ENCODE measurements around the gene GATAD1. TPM values are rescaled to one million over a fixed set of nuclear protein-coding genes. Genes with fewer than 3 reads are reported as not detected.

GATAD1 gene
- total and polyA plus RNA-seq, 4 experiments from 2014 or later, result 5.1 to 34.8 (median 19.9) TPM

DNA sequence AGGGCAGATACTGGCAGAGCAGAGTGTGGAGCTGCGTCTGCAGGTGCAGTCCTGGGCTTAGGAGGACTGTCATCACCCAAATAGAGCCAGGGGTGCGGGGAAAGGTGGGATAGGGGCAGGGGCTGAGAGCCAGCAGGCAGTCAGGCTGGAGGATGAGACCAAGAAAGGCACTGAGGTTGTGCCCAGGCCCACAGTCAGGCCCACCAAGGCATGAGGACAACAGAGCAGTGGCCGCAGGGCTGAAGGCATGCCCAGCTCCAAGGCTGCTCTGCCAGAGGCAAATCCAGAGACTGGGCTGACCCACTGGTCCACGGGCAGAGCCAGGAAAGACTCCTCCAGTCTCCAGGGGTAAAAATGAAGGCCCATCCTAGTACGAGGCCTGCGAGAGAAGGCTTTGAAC is 24.4 kb upstream of the GATAD1 start:
- Histone ChIP-seq H3K4me3 (ENCODE audit: low read length in 2 of 2) (no peak overlapping the region), H3K27me3 (ENCODE audit: insufficient read depth, low read length) (no peaks in the 10 kb centered on the region), H3K27ac (ENCODE audit: low read depth, low read length) (no peak overlapping the region), H3K36me3 (ENCODE audit: insufficient read depth, low read length) (no peaks in the 10 kb centered on the region), H3K4me1 (ENCODE audit: insufficient read depth, low read length) (peaks cover 12% of the 10 kb centered on the region), H3K9me3 (ENCODE audit: control insufficient read depth in 1 of 2, low read length in 2 of 2) (no peaks in the 10 kb centered on the region)
- DNase-seq, result no peak
- POLR2A ChIA-PET (ENCODE audit: partially characterized antibody), result interaction anchor here (5.6 kb wide), 1 partner anchor 24 kb away, joined by 63 read pairs; the partner anchor contains the start of gene GATAD1
- Mint-ChIP-seq H3K4me3 (peak overlapping the region in 1 of 8 donors; percentile 35), H3K4me1 (peaks cover 9 to 11% (median 9%) of the 10 kb centered on the region in 4 donors), H3K9me3 (peaks cover 0 to 2% (median 0%) of the 10 kb centered on the region in 8 donors), H3K27ac (peak overlapping the region in 1 of 7 donors; percentile 22), H3K27me3 (peaks cover 14 to 20% of the 10 kb centered on the region in 2 donors), H3K36me3 (no peaks in the 10 kb centered on the region)
- intact Hi-C loops (cut with micrococcal nuclease), result no loop called here
- CTCF ChIA-PET (ENCODE audit: partially characterized antibody), result interaction anchor here (1.6 to 4.1 kb wide), 3 partner anchors 10 to 38 kb away, joined by 5 to 29 read pairs (median 21); partner anchors contain the start of gene GATAD1

DNA sequence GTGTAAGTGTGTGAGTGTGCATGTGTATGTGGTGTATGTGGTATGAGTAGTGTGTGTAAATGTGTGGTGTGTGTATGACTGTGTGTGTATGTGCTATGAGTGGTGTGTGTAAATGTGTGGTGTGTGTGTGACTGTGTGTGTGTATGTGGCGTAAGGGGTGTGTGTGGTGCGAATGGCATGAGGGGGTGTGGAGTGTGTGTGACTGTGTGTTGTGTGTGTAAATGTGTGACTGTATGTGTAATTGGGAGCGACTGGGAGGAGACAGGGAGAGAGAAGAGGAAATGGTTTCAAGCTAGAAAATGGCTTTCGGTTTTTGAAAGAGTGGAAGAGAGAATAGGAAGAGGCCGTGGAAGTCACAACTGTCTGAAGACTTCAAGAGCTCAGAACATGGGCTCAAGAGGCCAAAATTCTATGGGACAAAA is 23.6 kb upstream of the GATAD1 start:
- H3K4me1 ChIP-seq (ENCODE audit: insufficient read depth, low read length), result peaks cover 12% of the 10 kb centered on the region
- intact Hi-C loops (cut with micrococcal nuclease), result loop anchor here (1.0 kb wide), 3 partner anchors 24 to 105 kb away; partner anchors contain the start of genes GATAD1, PEX1 and RBM48
- Mint-ChIP-seq H3K27me3 (peaks cover 16 to 20% of the 10 kb centered on the region in 2 donors), H3K36me3 (no peaks in the 10 kb centered on the region), H3K4me3 (peak overlapping the region in 4 of 8 donors; percentile 1 to 11 (median 6)), H3K9me3 (peaks cover 0 to 2% (median 0%) of the 10 kb centered on the region in 8 donors), H3K4me1 (peaks cover 9 to 11% (median 9%) of the 10 kb centered on the region in 4 donors), H3K27ac (no peak overlapping the region)
- CTCF ChIA-PET (ENCODE audit: partially characterized antibody), result interaction anchor here (0.7 to 4.8 kb wide), 18 partner anchors 9 to 693 kb away, joined by 3 to 123 read pairs (median 4); partner anchors contain the start of genes ANKIB1, GATAD1, KRIT1 and LRRD1
- no peaks in the 10 kb centered on the region for H3K27me3 ChIP-seq (ENCODE audit: insufficient read depth, low read length)
- no peaks in the 10 kb centered on the region for H3K9me3 ChIP-seq (ENCODE audit: control insufficient read depth in 1 of 2, low read length in 2 of 2)
- no peak for DNase-seq
- H3K36me3 ChIP-seq (ENCODE audit: insufficient read depth, low read length), result no peaks in the 10 kb centered on the region
- H3K27ac ChIP-seq (ENCODE audit: low read depth, low read length), result no peak overlapping the region
- POLR2A ChIA-PET (ENCODE audit: partially characterized antibody), result interaction anchor here (1.3 to 5.6 kb wide), 2 partner anchors 23 to 104 kb away, joined by 4 to 63 read pairs; partner anchors contain the start of genes GATAD1 and PEX1
- no peak overlapping the region for H3K4me3 ChIP-seq (ENCODE audit: low read length in 2 of 2)

DNA sequence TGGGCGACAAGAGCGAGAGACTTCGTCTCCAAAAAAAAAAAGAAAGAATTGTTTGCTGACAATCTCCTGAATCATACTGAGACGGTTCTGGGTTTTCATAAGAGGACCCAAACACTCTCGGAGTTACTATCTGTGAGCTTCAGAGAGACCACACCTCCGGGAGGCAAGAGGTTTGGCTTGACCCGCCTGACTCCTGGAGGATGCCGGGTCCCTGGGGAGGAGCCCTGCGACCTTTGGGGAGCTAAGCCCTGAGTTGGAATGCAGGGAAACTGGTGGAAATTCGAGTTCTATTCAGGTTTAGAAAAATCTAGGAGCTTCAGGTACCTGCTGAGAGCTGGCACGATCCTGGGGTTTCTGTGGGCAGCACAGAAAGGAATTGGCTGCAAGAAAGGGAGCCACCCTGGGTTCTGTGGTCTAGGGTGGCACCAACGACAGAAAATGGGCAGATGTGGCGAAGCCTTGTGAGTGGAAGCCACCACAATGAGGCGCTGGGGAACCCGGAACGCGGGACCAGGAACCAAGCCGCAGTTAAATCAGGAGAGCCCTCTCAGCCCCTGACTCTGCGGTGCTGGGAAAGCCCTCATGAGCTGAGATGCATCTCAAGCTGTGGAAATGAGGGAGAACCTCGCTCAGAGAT is 21.9 kb upstream of the GATAD1 start:
- Histone ChIP-seq H3K9me3 (ENCODE audit: control insufficient read depth in 1 of 2, low read length in 2 of 2) (no peaks in the 10 kb centered on the region), H3K4me1 (ENCODE audit: insufficient read depth, low read length) (peaks cover 12% of the 10 kb centered on the region), H3K4me3 (ENCODE audit: low read length in 2 of 2) (no peak overlapping the region), H3K27me3 (ENCODE audit: insufficient read depth, low read length) (no peaks in the 10 kb centered on the region), H3K36me3 (ENCODE audit: insufficient read depth, low read length) (no peaks in the 10 kb centered on the region), H3K27ac (ENCODE audit: low read depth, low read length) (no peak overlapping the region)
- Mint-ChIP-seq H3K9me3 (peaks cover 0 to 2% (median 0%) of the 10 kb centered on the region in 8 donors), H3K27ac (peak overlapping the region in 1 of 7 donors; percentile 61), H3K4me1 (peaks cover 9 to 11% (median 9%) of the 10 kb centered on the region in 4 donors), H3K4me3 (peak overlapping the region in 1 of 8 donors; percentile 43), H3K36me3 (no peaks in the 10 kb centered on the region), H3K27me3 (peaks cover 21 to 24% of the 10 kb centered on the region in 2 donors)
- CTCF ChIA-PET (ENCODE audit: partially characterized antibody), result interaction anchor here (0.8 to 4.8 kb wide), 7 partner anchors 10 to 147 kb away, joined by 3 to 123 read pairs (median 8); partner anchors contain the start of gene GATAD1
- POLR2A ChIA-PET (ENCODE audit: partially characterized antibody), result interaction anchor here (5.6 kb wide), 1 partner anchor 22 kb away, joined by 63 read pairs; the partner anchor contains the start of gene GATAD1
- no peak for DNase-seq
- intact Hi-C loops (cut with micrococcal nuclease), result no loop called here

DNA sequence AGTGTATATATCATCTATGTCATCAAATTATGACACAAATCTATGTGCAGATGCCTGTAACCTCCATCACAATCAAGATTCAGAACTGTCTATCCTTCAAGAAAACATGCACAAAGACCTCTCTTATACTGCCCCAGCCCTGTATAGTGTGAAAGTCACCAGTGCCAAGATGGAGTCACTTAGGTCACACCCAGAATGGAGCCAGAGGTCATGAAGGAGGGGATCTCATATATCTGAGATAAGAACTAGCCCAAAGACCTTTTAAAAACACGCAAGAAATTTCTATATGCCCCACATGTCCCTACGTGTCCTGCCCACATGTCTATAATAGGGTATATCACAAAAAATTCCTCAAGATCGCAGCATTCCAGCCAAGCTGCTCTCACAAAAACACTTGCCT is 20.1 kb upstream of the GATAD1 start:
- POLR2A ChIA-PET (ENCODE audit: partially characterized antibody), result interaction anchor here (5.6 kb wide), 1 partner anchor 20 kb away, joined by 63 read pairs; the partner anchor contains the start of gene GATAD1
- H3K9me3 Mint-ChIP-seq, result peaks cover 0 to 2% (median 0%) of the 10 kb centered on the region in 8 donors
- Histone ChIP-seq H3K4me1 (ENCODE audit: insufficient read depth, low read length) (peaks cover 12% of the 10 kb centered on the region), H3K27me3 (ENCODE audit: insufficient read depth, low read length) (no peaks in the 10 kb centered on the region), H3K9me3 (ENCODE audit: control insufficient read depth in 1 of 2, low read length in 2 of 2) (no peaks in the 10 kb centered on the region), H3K36me3 (ENCODE audit: insufficient read depth, low read length) (no peaks in the 10 kb centered on the region), H3K27ac (ENCODE audit: low read depth, low read length) (no peak overlapping the region), H3K4me3 (ENCODE audit: low read length in 2 of 2) (no peak overlapping the region)
- DNase-seq, result no peak
- H3K4me3 Mint-ChIP-seq, result no peak overlapping the region
- intact Hi-C loops (cut with micrococcal nuclease), result no loop called here
- H3K36me3 Mint-ChIP-seq, result no peaks in the 10 kb centered on the region
- peaks cover 9 to 11% (median 9%) of the 10 kb centered on the region in 4 donors for H3K4me1 Mint-ChIP-seq
- H3K27ac Mint-ChIP-seq, result no peak overlapping the region
- CTCF ChIA-PET (ENCODE audit: partially characterized antibody), result interaction anchor here (2.1 to 4.8 kb wide), 2 partner anchors 19 to 23 kb away, joined by 8 to 123 read pairs; partner anchors contain the start of gene GATAD1
- H3K27me3 Mint-ChIP-seq, result peaks cover 20 to 25% of the 10 kb centered on the region in 2 donors

DNA sequence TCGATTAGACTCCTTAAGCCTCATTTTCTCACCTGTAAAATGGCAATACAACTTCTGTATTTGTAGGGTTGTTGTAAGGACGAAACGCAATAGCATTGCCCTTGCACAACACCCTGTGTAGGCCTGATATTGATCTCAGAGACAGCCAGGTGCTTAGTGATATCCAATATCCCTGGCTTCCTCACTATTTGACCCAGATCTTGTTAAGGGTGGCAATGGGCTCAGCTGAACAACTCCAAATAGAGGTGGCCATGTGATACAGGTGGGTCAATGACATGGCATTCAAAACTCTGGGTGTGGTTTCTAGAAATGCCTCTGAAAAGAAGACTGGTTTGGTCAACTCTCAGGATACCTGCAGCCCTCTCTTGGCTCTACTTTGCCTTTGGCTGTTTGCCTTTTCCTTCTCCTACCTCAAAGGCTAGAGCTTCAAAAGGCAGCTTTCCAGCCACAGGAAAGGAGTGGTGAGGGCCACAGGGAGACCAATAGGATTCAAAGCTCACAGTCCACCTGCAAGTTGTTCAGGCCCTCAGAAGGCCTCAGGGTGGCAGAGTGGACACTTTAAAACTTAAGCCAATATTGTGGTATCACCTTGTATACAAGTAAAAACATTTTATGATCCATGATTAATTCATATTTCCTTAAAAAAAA is 14.9 kb upstream of the GATAD1 start:
- POLR2A ChIA-PET (ENCODE audit: partially characterized antibody), result no interaction called here
- CTCF ChIA-PET (ENCODE audit: partially characterized antibody), result interaction anchor here (0.9 kb wide), 1 partner anchor 15 kb away, joined by 3 read pairs; the partner anchor contains the start of gene GATAD1
- Mint-ChIP-seq H3K4me1 (no peaks in the 10 kb centered on the region), H3K4me3 (no peak overlapping the region), H3K9me3 (no peaks in the 10 kb centered on the region), H3K27me3 (peaks cover 7 to 10% of the 10 kb centered on the region in 2 donors), H3K27ac (no peak overlapping the region), H3K36me3 (no peaks in the 10 kb centered on the region)
- Histone ChIP-seq H3K27ac (ENCODE audit: low read depth, low read length) (no peak overlapping the region), H3K27me3 (ENCODE audit: insufficient read depth, low read length) (no peaks in the 10 kb centered on the region), H3K9me3 (ENCODE audit: control insufficient read depth in 1 of 2, low read length in 2 of 2) (no peaks in the 10 kb centered on the region), H3K4me3 (ENCODE audit: low read length in 2 of 2) (no peak overlapping the region), H3K36me3 (ENCODE audit: insufficient read depth, low read length) (no peaks in the 10 kb centered on the region), H3K4me1 (ENCODE audit: insufficient read depth, low read length) (no peaks in the 10 kb centered on the region)
- DNase-seq, result no peak
- intact Hi-C loops (cut with micrococcal nuclease), result no loop called here

DNA sequence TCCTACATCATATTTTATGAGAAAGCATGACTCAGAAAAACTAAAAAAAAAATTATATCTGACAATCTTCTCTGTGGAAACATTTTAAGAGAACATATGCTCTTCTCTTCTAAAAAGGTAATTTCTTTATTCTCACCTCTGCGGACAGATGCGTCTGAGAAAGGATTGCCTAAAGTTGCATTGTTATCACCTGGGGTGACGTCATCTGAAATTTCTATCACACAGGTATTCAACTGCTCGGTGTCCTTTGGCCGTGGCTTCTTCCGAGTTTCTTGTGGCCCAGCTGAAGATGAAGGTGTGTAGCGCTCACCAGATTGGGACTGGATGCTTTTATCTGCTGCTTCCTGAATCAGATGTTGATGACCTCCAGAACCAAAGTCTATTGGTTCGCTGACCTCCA is 14.3 kb upstream of the GATAD1 start:
- peaks cover 5 to 12% of the 10 kb centered on the region in 2 donors for H3K27me3 Mint-ChIP-seq
- Histone ChIP-seq H3K36me3 (ENCODE audit: insufficient read depth, low read length) (no peaks in the 10 kb centered on the region), H3K4me3 (ENCODE audit: low read length in 2 of 2) (no peak overlapping the region), H3K4me1 (ENCODE audit: insufficient read depth, low read length) (no peaks in the 10 kb centered on the region), H3K9me3 (ENCODE audit: control insufficient read depth in 1 of 2, low read length in 2 of 2) (no peaks in the 10 kb centered on the region), H3K27me3 (ENCODE audit: insufficient read depth, low read length) (no peaks in the 10 kb centered on the region), H3K27ac (ENCODE audit: low read depth, low read length) (no peak overlapping the region)
- ChIA-PET POLR2A (ENCODE audit: partially characterized antibody) (no interaction called here), CTCF (ENCODE audit: partially characterized antibody) (interaction anchor here (0.9 to 1.0 kb wide), 2 partner anchors 14 to 16 kb away, joined by 3 read pairs; partner anchors contain the start of gene GATAD1)
- DNase-seq, result no peak
- peak overlapping the region in 1 of 7 donors; percentile 15 for H3K27ac Mint-ChIP-seq
- no peaks in the 10 kb centered on the region for H3K36me3 Mint-ChIP-seq
- no peaks in the 10 kb centered on the region for H3K4me1 Mint-ChIP-seq
- H3K4me3 Mint-ChIP-seq, result no peak overlapping the region
- H3K9me3 Mint-ChIP-seq, result no peaks in the 10 kb centered on the region
- intact Hi-C loops (cut with micrococcal nuclease), result no loop called here

DNA sequence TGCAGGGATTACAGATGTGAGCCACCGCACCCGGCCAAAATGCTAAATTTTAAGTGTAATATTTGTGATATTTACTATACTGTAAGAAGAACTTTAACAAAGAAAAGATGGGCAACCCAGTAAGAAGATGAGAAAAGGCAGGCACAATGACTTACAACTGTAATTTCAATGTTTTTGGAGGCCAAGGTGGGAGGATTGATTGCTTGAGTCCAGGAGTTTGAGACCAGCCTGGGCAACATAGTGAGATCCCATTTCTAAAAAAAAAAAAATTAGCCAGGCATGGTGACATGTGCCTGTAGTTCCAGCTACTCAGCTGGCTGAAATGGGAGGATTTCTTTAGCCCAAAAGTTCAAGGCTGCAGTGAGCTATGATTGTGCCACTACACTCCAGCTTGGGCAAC is 11.7 kb upstream of the GATAD1 start:
- ChIA-PET POLR2A (ENCODE audit: partially characterized antibody) (no interaction called here), CTCF (ENCODE audit: partially characterized antibody) (no interaction called here)
- intact Hi-C loops (cut with micrococcal nuclease), result no loop called here

More for the DNA sequence above, 11.7 kb upstream of the GATAD1 start:
- Histone ChIP-seq H3K27ac (ENCODE audit: low read depth, low read length) (no peak overlapping the region), H3K4me3 (ENCODE audit: low read length in 2 of 2) (no peak overlapping the region), H3K27me3 (ENCODE audit: insufficient read depth, low read length) (no peaks in the 10 kb centered on the region), H3K4me1 (ENCODE audit: insufficient read depth, low read length) (no peaks in the 10 kb centered on the region), H3K36me3 (ENCODE audit: insufficient read depth, low read length) (no peaks in the 10 kb centered on the region), H3K9me3 (ENCODE audit: control insufficient read depth in 1 of 2, low read length in 2 of 2) (no peaks in the 10 kb centered on the region)
- Mint-ChIP-seq H3K4me1 (no peaks in the 10 kb centered on the region), H3K27ac (no peak overlapping the region), H3K4me3 (no peak overlapping the region), H3K27me3 (peaks cover 1 to 6% of the 10 kb centered on the region in 2 donors), H3K9me3 (no peaks in the 10 kb centered on the region), H3K36me3 (no peaks in the 10 kb centered on the region)
- DNase-seq, result no peak
